SU-DHL-6 (cell line): Measurements from ENCODE around the gene ZDHHC8.

Source experiments
- H2AFZ ChIP-seq: fragments of 200-600 bp; sonication (generic); 2 replicates; pipeline ENCODE4 v1.6.1; 2014; ENCODE audit warnings: low read depth, mild to moderate bottlenecking, moderate library complexity, mixed read lengths, antibody characterized with exemption, low read length; ENCODE audit not compliant: severe bottlenecking
- H3F3A ChIP-seq: fragments of 200-600 bp; shearing (Covaris generic); 2 replicates; pipeline ENCODE4 v1.6.0; 2016; ENCODE audit warnings: antibody characterized with exemption, mild to moderate bottlenecking; ENCODE audit not compliant: insufficient read depth
- H3K27ac ChIP-seq: fragments of 200-600 bp; sonication (generic); 2 replicates; pipeline ENCODE4 v1.5.1; 2016; ENCODE audit warnings: low read depth, mild to moderate bottlenecking, low read length, moderate library complexity, mixed read lengths
- H3K27me3 ChIP-seq: fragments of 200-600 bp; sonication (generic), shearing (Covaris generic); 2 replicates; pipeline ENCODE4 v1.6.0; 2014; ENCODE audit warnings: mild to moderate bottlenecking, low read length
- H3K36me3 ChIP-seq: fragments of 200-600 bp; sonication (generic); 2 replicates; pipeline ENCODE4 v1.6.1; 2014; ENCODE audit warnings: mild to moderate bottlenecking, low read length, mixed read lengths
- H3K4me2 ChIP-seq: fragments of 300-600, 200-600 bp; shearing (Covaris generic), sonication (generic); 2 replicates; pipeline ENCODE4 v1.6.0; 2014; ENCODE audit warnings: low read length, low read depth, mild to moderate bottlenecking; ENCODE audit not compliant: poor library complexity, severe bottlenecking
- H3K4me3 ChIP-seq: fragments of 200-600 bp; sonication (generic); 2 replicates; pipeline ENCODE4 v1.5.1; 2014; ENCODE audit warnings: antibody characterized with exemption, low read length, mild to moderate bottlenecking, mixed read lengths; ENCODE audit not compliant: insufficient read depth, poor library complexity, severe bottlenecking
- H3K79me2 ChIP-seq: fragments of 200-600 bp; sonication (generic); 2 replicates; pipeline ENCODE4 v1.6.1; 2014; ENCODE audit warnings: mild to moderate bottlenecking, low read length, moderate library complexity; ENCODE audit not compliant: insufficient read depth
- H3K9ac ChIP-seq: fragments of 200-600 bp; sonication (generic); 2 replicates; pipeline ENCODE4 v1.7.0; 2014; ENCODE audit warnings: mild to moderate bottlenecking, low read length
- H3K9me2 ChIP-seq: fragments of 200-600 bp; sonication (generic); replicated peaks from 2 replicates; pipeline ENCODE4 v1.6.1; 2014; ENCODE audit warnings: low read length; ENCODE audit not compliant: insufficient read depth
- H3K9me3 ChIP-seq: fragments of 200-600 bp; sonication (generic); 2 replicates; pipeline ENCODE4 v1.6.1; 2014; ENCODE audit warnings: low read length, mixed read lengths; ENCODE audit not compliant: insufficient read depth
- H4K20me1 ChIP-seq: fragments of 200-600 bp; sonication (generic); 2 replicates; pipeline ENCODE4 v1.6.1; 2014; ENCODE audit warnings: low read depth, mild to moderate bottlenecking, antibody characterized with exemption, low read length, moderate library complexity, mixed read lengths
- EZH2phosphoT487 ChIP-seq: fragments of 200-600 bp; sonication (generic), shearing (Covaris generic); conservative IDR thresholded peaks from 2 replicates; pipeline ENCODE4 v1.6.1; 2018; ENCODE audit warnings: mild to moderate bottlenecking, antibody characterized with exemption, low read length, moderate library complexity, mixed read lengths
- TF ChIP-seq, protein P1 (sequence below): fragments of 200-600 bp; sonication (generic); IDR thresholded peaks from one replicate; pipeline ENCODE4 v1.5.1; 2017; ENCODE audit warnings: antibody characterized with exemption, mild to moderate bottlenecking, low read length, moderate library complexity; ENCODE audit not compliant: insufficient read depth, poor library complexity, severe bottlenecking

Gene ZDHHC8

DNA sequence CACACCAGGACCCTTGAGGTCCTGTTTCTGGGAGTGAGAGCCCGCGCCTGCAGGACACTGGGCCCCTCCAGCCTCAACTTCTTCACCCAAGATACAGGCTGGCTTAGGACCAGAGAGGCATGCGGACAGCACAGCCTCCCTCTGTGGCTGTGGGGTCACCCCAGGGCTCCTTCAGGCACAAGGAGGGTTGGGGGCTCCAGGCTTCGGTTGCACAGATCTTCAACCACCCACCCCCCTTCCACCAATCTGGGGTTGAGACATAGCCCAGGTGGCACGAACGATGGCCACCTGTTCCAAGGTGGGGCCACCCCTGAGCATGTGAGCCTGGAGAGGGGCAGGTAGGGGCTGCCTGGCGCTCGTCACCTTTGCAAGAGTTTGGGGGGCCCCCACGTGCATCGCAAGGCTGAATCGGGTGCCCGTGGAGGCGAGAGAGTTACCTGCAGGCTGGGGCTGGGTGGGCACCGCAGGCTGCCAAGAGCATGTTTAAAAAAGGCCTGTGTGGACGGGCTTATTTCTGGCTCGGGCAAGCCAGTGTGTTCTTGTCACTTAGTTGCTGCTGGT lies 1.2 kb downstream of the ZDHHC8 start:
- Histone ChIP-seq H3K27me3 (no peaks in the 10 kb centered on the region), H3K36me3 (no peaks in the 10 kb centered on the region), H3K79me2 (no peaks in the 10 kb centered on the region), H2AFZ (no peak overlapping the region), H3K4me2 (no peak overlapping the region), H3K9me2 (no peaks in the 10 kb centered on the region), H3F3A (no peaks in the 10 kb centered on the region), H3K9ac (no peak overlapping the region), H3K9me3 (no peaks in the 10 kb centered on the region), H3K27ac (no peak overlapping the region), H4K20me1 (no peaks in the 10 kb centered on the region), H3K4me3 (no peak overlapping the region)
- no peak for TF ChIP-seq EZH2phosphoT487
- TF ChIP-seq, protein P1, sequence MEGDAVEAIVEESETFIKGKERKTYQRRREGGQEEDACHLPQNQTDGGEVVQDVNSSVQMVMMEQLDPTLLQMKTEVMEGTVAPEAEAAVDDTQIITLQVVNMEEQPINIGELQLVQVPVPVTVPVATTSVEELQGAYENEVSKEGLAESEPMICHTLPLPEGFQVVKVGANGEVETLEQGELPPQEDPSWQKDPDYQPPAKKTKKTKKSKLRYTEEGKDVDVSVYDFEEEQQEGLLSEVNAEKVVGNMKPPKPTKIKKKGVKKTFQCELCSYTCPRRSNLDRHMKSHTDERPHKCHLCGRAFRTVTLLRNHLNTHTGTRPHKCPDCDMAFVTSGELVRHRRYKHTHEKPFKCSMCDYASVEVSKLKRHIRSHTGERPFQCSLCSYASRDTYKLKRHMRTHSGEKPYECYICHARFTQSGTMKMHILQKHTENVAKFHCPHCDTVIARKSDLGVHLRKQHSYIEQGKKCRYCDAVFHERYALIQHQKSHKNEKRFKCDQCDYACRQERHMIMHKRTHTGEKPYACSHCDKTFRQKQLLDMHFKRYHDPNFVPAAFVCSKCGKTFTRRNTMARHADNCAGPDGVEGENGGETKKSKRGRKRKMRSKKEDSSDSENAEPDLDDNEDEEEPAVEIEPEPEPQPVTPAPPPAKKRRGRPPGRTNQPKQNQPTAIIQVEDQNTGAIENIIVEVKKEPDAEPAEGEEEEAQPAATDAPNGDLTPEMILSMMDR = no peak

DNA sequence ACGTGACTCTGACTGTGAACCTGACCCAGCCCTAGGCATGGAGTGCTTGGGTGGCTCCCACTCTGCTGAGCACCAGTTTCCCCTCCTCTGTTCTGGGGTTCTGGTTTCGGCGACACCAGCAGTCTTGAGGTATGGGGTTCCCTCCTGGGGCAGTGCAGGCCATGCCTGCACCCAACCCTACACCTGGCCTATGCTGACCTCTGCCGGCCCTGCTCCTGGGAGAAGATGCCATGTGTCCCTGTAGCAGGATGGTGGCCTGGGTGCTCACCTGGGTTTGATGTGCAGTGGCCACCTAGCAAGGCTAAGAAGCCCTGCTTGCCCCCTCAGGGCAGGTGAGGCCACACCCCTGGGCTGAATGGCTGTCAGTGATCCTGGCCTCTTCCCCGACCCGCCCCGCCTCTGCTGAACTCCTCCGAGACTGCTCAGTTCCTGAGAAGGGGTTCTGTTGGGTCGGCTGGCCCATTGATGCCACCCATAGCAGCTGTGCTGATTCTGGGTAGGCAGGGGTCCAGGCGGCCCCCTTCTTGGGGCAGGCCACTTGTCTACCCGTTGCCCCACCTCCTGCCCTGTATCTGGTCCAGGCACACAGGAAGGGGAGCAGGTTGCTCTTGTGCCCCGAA lies 2.4 kb downstream of the ZDHHC8 start:
- no peaks in the 10 kb centered on the region for H3K9me2 ChIP-seq
- H3K9me3 ChIP-seq = no peaks in the 10 kb centered on the region
- H2AFZ ChIP-seq = no peak overlapping the region
- no peaks in the 10 kb centered on the region for H3K36me3 ChIP-seq
- no peaks in the 10 kb centered on the region for H3K27me3 ChIP-seq
- H3K79me2 ChIP-seq = no peaks in the 10 kb centered on the region
- H3K4me2 ChIP-seq = no peak overlapping the region
- no peak overlapping the region for H3K9ac ChIP-seq
- no peak for TF ChIP-seq EZH2phosphoT487
- TF ChIP-seq, protein P1 = no peak
- H3K4me3 ChIP-seq = no peak overlapping the region
- H3K27ac ChIP-seq = no peak overlapping the region
- H4K20me1 ChIP-seq = no peaks in the 10 kb centered on the region
- H3F3A ChIP-seq = no peaks in the 10 kb centered on the region

- H4K20me1 ChIP-seq = no peaks in the 10 kb centered on the region
- H3F3A ChIP-seq = no peaks in the 10 kb centered on the region
- TF ChIP-seq EZH2phosphoT487 = no peak
- TF ChIP-seq, protein P1 = no peak
- no peak overlapping the region for H3K9ac ChIP-seq
- H3K9me2 ChIP-seq = no peaks in the 10 kb centered on the region
- no peaks in the 10 kb centered on the region for H3K79me2 ChIP-seq
- H3K4me3 ChIP-seq = no peak overlapping the region
- H2AFZ ChIP-seq = no peak overlapping the region
- no peak overlapping the region for H3K4me2 ChIP-seq
- H3K27me3 ChIP-seq = no peaks in the 10 kb centered on the region
- no peaks in the 10 kb centered on the region for H3K9me3 ChIP-seq
- no peak overlapping the region for H3K27ac ChIP-seq
- H3K36me3 ChIP-seq = no peaks in the 10 kb centered on the region
These were observed 3.7 kb downstream of the ZDHHC8 start for GRCh38 chr22:20135265-20135664.
